Activated naive CD8-positive, alpha-beta T cell treated with anti-CD3 and anti-CD28 coated beads, Interleukin-2, amount 50 U/mL, for 24 hours (primary cell): ENCODE measurements around the gene AP3D1.
"Not testable (repeated sequence)": the region's sequence is repeated elsewhere in the genome, so short reads cannot be mapped to it uniquely, and the experiment has no call there.

Experiments
- ATAC-seq: fragments of 150-1000 bp; cut with Tn5 transposase; one replicate; pipeline ENCODE4 v1.10.0; 2021
- DNase-seq: peaks from one replicate; pipeline ENCODE4 v3.0.0; 2021
- H3K27ac Mint-ChIP-seq: one replicate; pipeline ENCODE4 v1.8.0; 2021; ENCODE audit warnings: mild to moderate bottlenecking, mixed read lengths
- H3K27me3 Mint-ChIP-seq: one replicate; pipeline ENCODE4 v1.8.0; 2021; ENCODE audit warnings: mixed read lengths
- H3K36me3 Mint-ChIP-seq: one replicate; pipeline ENCODE4 v1.8.0; 2021; ENCODE audit warnings: low read depth, mixed read lengths
- H3K4me1 Mint-ChIP-seq: one replicate; pipeline ENCODE4 v1.8.0; 2021; ENCODE audit warnings: mixed read lengths
- H3K4me3 Mint-ChIP-seq: one replicate; pipeline ENCODE4 v1.8.0; 2021; ENCODE audit warnings: mild to moderate bottlenecking, moderate library complexity, mixed read lengths
- H3K9me3 Mint-ChIP-seq: one replicate; pipeline ENCODE4 v1.8.0; 2021; ENCODE audit warnings: mixed read lengths

The AP3D1 gene

GRCh38 chr19:2103045-2103707 is 48.2 kb downstream of the AP3D1 start:
- ATAC-seq (no peak), DNase-seq (no peak)
- H3K4me3 Mint-ChIP-seq, result no peak overlapping the region
- H3K27ac Mint-ChIP-seq, result no peak overlapping the region
- no peaks in the 10 kb centered on the region for H3K9me3 Mint-ChIP-seq
- H3K36me3 Mint-ChIP-seq, result peaks cover 51% of the 10 kb centered on the region
- H3K27me3 Mint-ChIP-seq, result no peaks in the 10 kb centered on the region
- H3K4me1 Mint-ChIP-seq, result no peaks in the 10 kb centered on the region

GRCh38 chr19:2101417-2102335 is 49.7 kb downstream of the AP3D1 start:
- Mint-ChIP-seq H3K36me3 (peaks cover 39% of the 10 kb centered on the region), H3K27ac (no peak overlapping the region), H3K4me3 (no peak overlapping the region), H3K9me3 (no peaks in the 10 kb centered on the region), H3K4me1 (peaks cover 11% of the 10 kb centered on the region), H3K27me3 (no peaks in the 10 kb centered on the region)
- ATAC-seq (no peak), DNase-seq (no peak)

GRCh38 chr19:2100719-2101061 is 50.7 kb downstream of the AP3D1 start:
- ATAC-seq, result no peak
- peaks cover 31% of the 10 kb centered on the region for H3K36me3 Mint-ChIP-seq
- DNase-seq, result no peak
- H3K27ac Mint-ChIP-seq, result no peak overlapping the region
- H3K4me1 Mint-ChIP-seq, result peaks cover 15% of the 10 kb centered on the region
- H3K4me3 Mint-ChIP-seq, result no peak overlapping the region
- H3K27me3 Mint-ChIP-seq, result no peaks in the 10 kb centered on the region
- no peaks in the 10 kb centered on the region for H3K9me3 Mint-ChIP-seq

GRCh38 chr19:2099937-2100718 is 51.2 kb downstream of the AP3D1 start:
- Mint-ChIP-seq H3K9me3 (no peaks in the 10 kb centered on the region), H3K4me1 (peaks cover 16% of the 10 kb centered on the region), H3K27me3 (no peaks in the 10 kb centered on the region), H3K27ac (no peak overlapping the region), H3K4me3 (no peak overlapping the region), H3K36me3 (peaks cover 28% of the 10 kb centered on the region)
- DNase-seq (no peak), ATAC-seq (no peak)

GRCh38 chr19:2099054-2099501 is 52.3 kb downstream of the AP3D1 start:
- Mint-ChIP-seq H3K4me3 (no peak overlapping the region), H3K36me3 (peaks cover 24% of the 10 kb centered on the region), H3K4me1 (peaks cover 26% of the 10 kb centered on the region), H3K27me3 (no peaks in the 10 kb centered on the region), H3K9me3 (no peaks in the 10 kb centered on the region), H3K27ac (no peak overlapping the region)
- DNase-seq (no peak), ATAC-seq (no peak)

GRCh38 chr19:2097886-2098327 is 53.5 kb downstream of the AP3D1 start:
- H3K36me3 Mint-ChIP-seq, result peaks cover 22% of the 10 kb centered on the region
- peaks cover 38% of the 10 kb centered on the region for H3K4me1 Mint-ChIP-seq
- peak overlapping the region; percentile 78 for H3K4me3 Mint-ChIP-seq
- DNase-seq (no peak), ATAC-seq (no peak)
- H3K9me3 Mint-ChIP-seq, result no peaks in the 10 kb centered on the region
- H3K27me3 Mint-ChIP-seq, result no peaks in the 10 kb centered on the region
- no peak overlapping the region for H3K27ac Mint-ChIP-seq

GRCh38 chr19:2097203-2097885 is 54.0 kb downstream of the AP3D1 start:
- peaks cover 23% of the 10 kb centered on the region for H3K36me3 Mint-ChIP-seq
- peak overlapping the region; percentile 78 for H3K4me3 Mint-ChIP-seq
- H3K27me3 Mint-ChIP-seq, result no peaks in the 10 kb centered on the region
- peaks cover 43% of the 10 kb centered on the region for H3K4me1 Mint-ChIP-seq
- H3K27ac Mint-ChIP-seq, result peak overlapping the region; percentile 81
- H3K9me3 Mint-ChIP-seq, result no peaks in the 10 kb centered on the region
- DNase-seq, result peak; percentile 75
- ATAC-seq, result peak; percentile 22

GRCh38 chr19:2096480-2097202 is 54.7 kb downstream of the AP3D1 start, which contains the start of gene IZUMO4:
Gene IZUMO4, plus strand, starts transcription at chr19:2096915. Its CDS starts 31 bp downstream, at chr19:2096946.
- peak; percentile 86 for ATAC-seq
- Mint-ChIP-seq H3K9me3 (no peaks in the 10 kb centered on the region), H3K36me3 (peaks cover 22% of the 10 kb centered on the region), H3K27me3 (no peaks in the 10 kb centered on the region), H3K4me1 (peaks cover 50% of the 10 kb centered on the region), H3K4me3 (peak within 1 kb of the TSS; percentile 97), H3K27ac (peak within 1 kb of the TSS; percentile 90)
- DNase-seq, result peak; percentile 100

- DNase-seq (peak; percentile 88), ATAC-seq (peak; percentile 55)
- H3K4me1 Mint-ChIP-seq, result peaks cover 52% of the 10 kb centered on the region
- no peaks in the 10 kb centered on the region for H3K27me3 Mint-ChIP-seq
- peaks cover 22% of the 10 kb centered on the region for H3K36me3 Mint-ChIP-seq
- peak within 1 kb of the TSS; percentile 97 for H3K4me3 Mint-ChIP-seq
- H3K9me3 Mint-ChIP-seq, result no peaks in the 10 kb centered on the region
- H3K27ac Mint-ChIP-seq, result peak within 1 kb of the TSS; percentile 92
These were observed 55.3 kb downstream of the AP3D1 start, which contains the start of gene MOB3A for GRCh38 chr19:2096034-2096479. Gene MOB3A, minus strand, starts transcription at chr19:2096326. Its CDS starts 17,766 bp downstream, at chr19:2078560.

- Mint-ChIP-seq H3K27ac (peak overlapping the region; percentile 46), H3K4me1 (peaks cover 82% of the 10 kb centered on the region), H3K36me3 (peaks cover 26% of the 10 kb centered on the region)
- not testable (repeated sequence) for ATAC-seq, H3K9me3 Mint-ChIP-seq, H3K27me3 Mint-ChIP-seq, H3K4me3 Mint-ChIP-seq, DNase-seq
These were observed 59.3 kb downstream of the AP3D1 start for GRCh38 chr19:2091926-2092525.

- H3K27ac Mint-ChIP-seq, result peak overlapping the region; percentile 91
- ATAC-seq, result no peak
- peaks cover 90% of the 10 kb centered on the region for H3K4me1 Mint-ChIP-seq
These were observed 61.7 kb downstream of the AP3D1 start for GRCh38 chr19:2089727-2090053.

GRCh38 chr19:2089001-2089711 is 62.2 kb downstream of the AP3D1 start:
- peak overlapping the region; percentile 82 for H3K4me3 Mint-ChIP-seq
- peaks cover 2% of the 10 kb centered on the region for H3K27me3 Mint-ChIP-seq
- H3K36me3 Mint-ChIP-seq, result peaks cover 27% of the 10 kb centered on the region
- DNase-seq, result peak; percentile 62
- H3K27ac Mint-ChIP-seq, result peak overlapping the region; percentile 91
- H3K4me1 Mint-ChIP-seq, result peaks cover 84% of the 10 kb centered on the region
- no peak for ATAC-seq
- H3K9me3 Mint-ChIP-seq, result no peaks in the 10 kb centered on the region

More at GRCh38 chr19:2089727-2090053, 61.7 kb downstream of the AP3D1 start:
- no peak for DNase-seq
- Mint-ChIP-seq H3K9me3 (no peaks in the 10 kb centered on the region), H3K27me3 (peaks cover 2% of the 10 kb centered on the region), H3K36me3 (peaks cover 30% of the 10 kb centered on the region), H3K4me3 (peak overlapping the region; percentile 82)
